HEK293 (cell line): ENCODE measurements around the gene RAB5IF.

Experiments used
- CTCF ChIA-PET: fragments of 350-600 bp; formaldehyde crosslinking; extraction: SDS; loops from one replicate; lab custom pipeline; 2021; ENCODE audit warnings: antibody characterized with exemption; lab: Yijun Ruan, JAX
- POLR2A ChIA-PET: fragments of 300-600 bp; formaldehyde crosslinking; extraction: SDS; loops from one replicate; lab custom pipeline; 2020; ENCODE audit warnings: antibody characterized with exemption, inconsistent platforms; lab: Yijun Ruan, JAX
- H3K27ac ChIP-seq: fragments of 200-500 bp; sonication (Bioruptor generic); 2 replicates; pipeline ENCODE4 v1.5.1; 2014; ENCODE audit warnings: low read depth, low read length, control low read depth, inconsistent platforms; ENCODE audit errors: extremely low read depth
- H3K36me3 ChIP-seq, 2 experiments: fragments of 200-500 bp in 1 of 2; sonication (Bioruptor generic) in 1 of 2; 1 replicate in 1 of 2; 2 replicates in 1 of 2; pipeline ENCODE4 v1.5.1; 2014 to 2017; ENCODE audit warnings: inconsistent platforms in 2 of 2, low read length in 2 of 2; ENCODE audit not compliant: control insufficient read depth in 2 of 2, insufficient read depth in 1 of 2
- H3K4me1 ChIP-seq: fragments of 200-500 bp; sonication (Bioruptor generic); 2 replicates; pipeline ENCODE4 v1.5.1; 2014; ENCODE audit warnings: mild to moderate bottlenecking, low read length, inconsistent platforms; ENCODE audit not compliant: control insufficient read depth, insufficient read depth
- H3K4me3 ChIP-seq: 2 replicates; pipeline ENCODE4 v1.5.1; 2011; ENCODE audit warnings: low read depth, mild to moderate bottlenecking, control low read depth, low read length, moderate library complexity
- H3K9me3 ChIP-seq: fragments of 200-500 bp; sonication (Bioruptor generic); 2 replicates; pipeline ENCODE4 v1.5.1; 2014; ENCODE audit warnings: low read depth, low read length, inconsistent platforms; ENCODE audit not compliant: control insufficient read depth, insufficient read depth
- GLIS2 ChIP-seq: fragments of 450-650 bp; formaldehyde crosslinking; IDR thresholded peaks from 2 replicates; pipeline ENCODE4 v1.5.1; 2016; ENCODE audit warnings: missing biosample characterization, missing genetic modification characterization
- IKZF3 ChIP-seq: fragments of 450-650 bp; IDR thresholded peaks from 2 replicates; pipeline ENCODE4 v1.5.0; 2018; ENCODE audit warnings: missing biosample characterization, mild to moderate bottlenecking, missing genetic modification characterization, moderate library complexity
- KLF9 ChIP-seq: fragments of 450-650 bp; formaldehyde crosslinking; IDR thresholded peaks from 2 replicates; pipeline ENCODE4 v1.5.1; 2016; ENCODE audit warnings: missing biosample characterization, missing genetic modification characterization, low read depth
- TRIM28 ChIP-seq: IDR thresholded peaks from 2 replicates; pipeline ENCODE4 v1.6.1; 2011; ENCODE audit warnings: low read length, control low read depth, borderline replicate concordance
- YY1 ChIP-seq: fragments of 450-650 bp; formaldehyde crosslinking; IDR thresholded peaks from 2 replicates; pipeline ENCODE4 v1.5.1; 2018; ENCODE audit warnings: missing biosample characterization, missing genetic modification characterization
- ZBTB17 ChIP-seq: fragments of 450-650 bp; formaldehyde crosslinking; IDR thresholded peaks from 2 replicates; pipeline ENCODE4 v1.5.1; 2016; ENCODE audit warnings: missing biosample characterization, missing genetic modification characterization
- ZBTB20 ChIP-seq: fragments of 450-650 bp; formaldehyde crosslinking; IDR thresholded peaks from 2 replicates; pipeline ENCODE4 v1.5.1; 2016; ENCODE audit warnings: missing biosample characterization, missing genetic modification characterization
- ZBTB48 ChIP-seq: fragments of 450-650 bp; formaldehyde crosslinking; IDR thresholded peaks from 2 replicates; pipeline ENCODE4 v1.5.1; 2016; ENCODE audit warnings: missing biosample characterization, missing genetic modification characterization
- ZEB2 ChIP-seq: fragments of 450-650 bp; formaldehyde crosslinking; IDR thresholded peaks from 2 replicates; pipeline ENCODE4 v1.5.1; 2016; ENCODE audit warnings: missing biosample characterization, missing genetic modification characterization
- ZNF138 ChIP-seq: fragments of 450-650 bp; formaldehyde crosslinking; IDR thresholded peaks from 2 replicates; pipeline ENCODE4 v1.5.1; 2016; ENCODE audit warnings: missing biosample characterization, missing genetic modification characterization, borderline replicate concordance
- ZNF221 ChIP-seq: fragments of 450-650 bp; formaldehyde crosslinking; IDR thresholded peaks from 2 replicates; pipeline ENCODE4 v1.5.1; 2017; ENCODE audit warnings: missing biosample characterization, missing genetic modification characterization, borderline replicate concordance
- ZNF350 ChIP-seq: fragments of 450-650 bp; formaldehyde crosslinking; IDR thresholded peaks from 2 replicates; pipeline ENCODE4 v1.5.0; 2017; ENCODE audit warnings: missing biosample characterization, mild to moderate bottlenecking, missing genetic modification characterization
- ZNF354C ChIP-seq: fragments of 450-650 bp; formaldehyde crosslinking; IDR thresholded peaks from 2 replicates; pipeline ENCODE4 v1.5.1; 2016; ENCODE audit warnings: missing biosample characterization, missing genetic modification characterization, low read depth, borderline replicate concordance
- ZNF391 ChIP-seq: fragments of 450-650 bp; formaldehyde crosslinking; IDR thresholded peaks from 2 replicates; pipeline ENCODE4 v1.5.1; 2016; ENCODE audit warnings: low read depth, missing biosample characterization, missing genetic modification characterization, borderline replicate concordance
- ZNF776 ChIP-seq: fragments of 450-650 bp; formaldehyde crosslinking; IDR thresholded peaks from 2 replicates; pipeline ENCODE4 v1.5.0; 2017; ENCODE audit warnings: missing biosample characterization, missing genetic modification characterization, borderline replicate concordance
- ZSCAN23 ChIP-seq: fragments of 450-650 bp; formaldehyde crosslinking; IDR thresholded peaks from 2 replicates; pipeline ENCODE4 v1.5.1; 2016; ENCODE audit warnings: missing biosample characterization, missing genetic modification characterization
- TF ChIP-seq, protein P1 (sequence below): fragments of 450-650 bp; formaldehyde crosslinking; IDR thresholded peaks from 2 replicates; pipeline ENCODE4 v1.5.1; 2016; ENCODE audit warnings: missing biosample characterization, missing genetic modification characterization
- TF ChIP-seq, protein P2 (sequence below): fragments of 450-650 bp; formaldehyde crosslinking; IDR thresholded peaks from 2 replicates; pipeline ENCODE4 v1.5.1; 2016; ENCODE audit warnings: missing biosample characterization, missing genetic modification characterization
- TF ChIP-seq, protein P3 (sequence below): fragments of 450-650 bp; formaldehyde crosslinking; IDR thresholded peaks from 2 replicates; pipeline ENCODE4 v1.5.1; 2016; ENCODE audit warnings: missing biosample characterization, missing genetic modification characterization
- TF ChIP-seq, protein P4 (sequence below): fragments of 450-650 bp; formaldehyde crosslinking; IDR thresholded peaks from 2 replicates; pipeline ENCODE4 v1.5.1; 2016; ENCODE audit warnings: missing biosample characterization, missing genetic modification characterization
- TF ChIP-seq, protein P5 (sequence below): fragments of 450-650 bp; formaldehyde crosslinking; IDR thresholded peaks from 2 replicates; pipeline ENCODE4 v1.5.1; 2016; ENCODE audit warnings: missing biosample characterization, missing genetic modification characterization, low read depth
- TF ChIP-seq, protein P6 (sequence below): fragments of 450-650 bp; formaldehyde crosslinking; IDR thresholded peaks from 2 replicates; pipeline ENCODE4 v1.5.1; 2017; ENCODE audit warnings: missing biosample characterization, missing genetic modification characterization

Gene RAB5IF

DNA sequence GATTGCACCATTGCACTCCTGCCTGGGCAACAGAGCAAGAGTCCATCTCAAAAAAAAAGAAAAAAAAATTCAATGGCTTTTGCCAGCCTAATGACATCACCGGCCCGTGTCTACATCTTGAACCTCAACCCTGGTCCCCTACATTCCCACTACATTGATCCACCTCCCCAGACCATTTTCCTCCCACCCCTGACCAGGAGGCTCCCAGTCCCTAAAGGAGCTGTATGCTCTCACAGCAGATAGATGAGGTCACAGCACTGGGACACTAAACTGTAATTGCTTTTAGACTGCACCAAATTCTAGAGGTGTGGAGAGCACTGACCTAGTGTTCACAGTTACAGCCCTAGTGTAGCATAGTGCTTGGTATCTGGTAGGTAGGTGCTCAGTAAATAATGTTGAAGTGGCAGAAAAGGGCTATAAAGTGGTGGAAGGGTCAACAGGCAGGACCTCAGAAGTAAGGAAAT lies 21.5 kb upstream of the RAB5IF start (continued):
- TF ChIP-seq, protein P1, sequence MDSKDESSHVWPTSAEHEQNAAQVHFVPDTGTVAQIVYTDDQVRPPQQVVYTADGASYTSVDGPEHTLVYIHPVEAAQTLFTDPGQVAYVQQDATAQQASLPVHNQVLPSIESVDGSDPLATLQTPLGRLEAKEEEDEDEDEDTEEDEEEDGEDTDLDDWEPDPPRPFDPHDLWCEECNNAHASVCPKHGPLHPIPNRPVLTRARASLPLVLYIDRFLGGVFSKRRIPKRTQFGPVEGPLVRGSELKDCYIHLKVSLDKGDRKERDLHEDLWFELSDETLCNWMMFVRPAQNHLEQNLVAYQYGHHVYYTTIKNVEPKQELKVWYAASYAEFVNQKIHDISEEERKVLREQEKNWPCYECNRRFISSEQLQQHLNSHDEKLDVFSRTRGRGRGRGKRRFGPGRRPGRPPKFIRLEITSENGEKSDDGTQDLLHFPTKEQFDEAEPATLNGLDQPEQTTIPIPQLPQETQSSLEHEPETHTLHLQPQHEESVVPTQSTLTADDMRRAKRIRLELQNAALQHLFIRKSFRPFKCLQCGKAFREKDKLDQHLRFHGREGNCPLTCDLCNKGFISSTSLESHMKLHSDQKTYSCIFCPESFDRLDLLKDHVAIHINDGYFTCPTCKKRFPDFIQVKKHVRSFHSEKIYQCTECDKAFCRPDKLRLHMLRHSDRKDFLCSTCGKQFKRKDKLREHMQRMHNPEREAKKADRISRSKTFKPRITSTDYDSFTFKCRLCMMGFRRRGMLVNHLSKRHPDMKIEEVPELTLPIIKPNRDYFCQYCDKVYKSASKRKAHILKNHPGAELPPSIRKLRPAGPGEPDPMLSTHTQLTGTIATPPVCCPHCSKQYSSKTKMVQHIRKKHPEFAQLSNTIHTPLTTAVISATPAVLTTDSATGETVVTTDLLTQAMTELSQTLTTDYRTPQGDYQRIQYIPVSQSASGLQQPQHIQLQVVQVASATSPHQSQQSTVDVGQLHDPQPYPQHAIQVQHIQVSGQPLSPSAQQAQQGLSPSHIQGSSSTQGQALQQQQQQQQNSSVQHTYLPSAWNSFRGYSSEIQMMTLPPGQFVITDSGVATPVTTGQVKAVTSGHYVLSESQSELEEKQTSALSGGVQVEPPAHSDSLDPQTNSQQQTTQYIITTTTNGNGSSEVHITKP (tag by site-specific recombination): peak; percentile 89
- TF ChIP-seq, all 188 proteins: peak for 14

DNA sequence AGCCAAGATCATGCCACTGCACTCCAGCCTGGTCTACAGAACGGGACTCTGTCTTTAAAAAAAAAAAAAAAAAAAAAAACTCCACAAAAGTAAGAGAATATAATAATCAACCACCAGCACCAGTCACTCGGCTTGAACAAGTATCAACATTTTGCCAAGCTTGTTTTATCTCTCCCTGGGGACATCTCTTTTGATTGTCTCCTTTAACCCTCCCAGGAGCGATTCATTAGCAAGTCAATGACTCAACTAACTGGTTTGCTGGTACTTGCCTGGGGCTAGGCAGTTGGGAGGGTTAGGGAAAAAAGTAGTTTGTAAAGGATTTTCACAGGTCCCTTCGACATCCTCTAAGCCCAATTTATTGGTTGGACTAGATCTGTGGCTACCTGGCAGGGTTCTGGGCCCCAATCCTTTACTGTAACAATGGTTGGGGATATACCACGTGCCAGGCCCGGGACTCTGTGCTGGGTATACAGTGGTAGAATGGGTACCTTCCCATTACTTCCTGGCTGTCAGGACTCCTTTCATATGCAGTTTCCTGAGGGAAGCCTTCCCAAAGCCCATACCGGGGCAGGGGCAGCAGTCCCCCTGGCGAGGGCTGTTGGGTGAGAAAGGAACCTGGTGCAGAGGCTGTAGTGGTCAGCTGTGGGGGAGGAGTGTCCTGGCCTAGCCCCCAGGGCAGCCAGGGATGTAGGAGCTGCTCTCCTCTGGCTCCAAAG lies 20.0 kb upstream of the RAB5IF start:
- POLR2A ChIA-PET: interaction anchor here (1.1 kb wide), 1 partner anchor 21 kb away, joined by 3 read pairs; no protein-coding TSS in a partner anchor
- Histone ChIP-seq H3K4me1 (peaks cover 4% of the 10 kb centered on the region), H3K36me3 (peaks cover 6 to 57% of the 10 kb centered on the region in 2 experiments; a peak in 2 of 3 replicates), H3K4me3 (no peak overlapping the region), H3K27ac (peak overlapping the region; percentile 36; the same call in 1 of the 2 replicates), H3K9me3 (no peaks in the 10 kb centered on the region)
- CTCF ChIA-PET: interaction anchor here (0.6 to 3.5 kb wide), 3 partner anchors 8 to 386 kb away, joined by 3 to 10 read pairs (median 3); partner anchors contain the start of gene RAB5IF
- TF ChIP-seq ZNF776 (tag by site-specific recombination) (no peak), YY1 (tag by site-specific recombination) (no peak), KLF9 (tag by site-specific recombination) (no peak), ZEB2 (tag by site-specific recombination) (peak; percentile 87), ZNF138 (tag by site-specific recombination) (no peak), ZNF221 (tag by site-specific recombination) (no peak), IKZF3 (tag by site-specific recombination) (peak; percentile 65; the same call in 1 of the 2 replicates), ZBTB20 (tag by site-specific recombination) (peak; percentile 86), ZBTB17 (tag by site-specific recombination) (peak; percentile 46), ZSCAN23 (tag by site-specific recombination) (0 out of 2 replicates have a peak, but pooled peaks have one; percentile 43), ZNF350 (no peak), TRIM28 (no peak), ZBTB48 (0 out of 2 replicates have a peak, but pooled peaks have one; percentile 44), GLIS2 (tag by site-specific recombination) (peak; percentile 21; the same call in 1 of the 2 replicates), ZNF354C (tag by site-specific recombination) (no peak), ZNF391 (tag by site-specific recombination) (0 out of 2 replicates have a peak, but pooled peaks have one; percentile 28)
- TF ChIP-seq, protein P2, sequence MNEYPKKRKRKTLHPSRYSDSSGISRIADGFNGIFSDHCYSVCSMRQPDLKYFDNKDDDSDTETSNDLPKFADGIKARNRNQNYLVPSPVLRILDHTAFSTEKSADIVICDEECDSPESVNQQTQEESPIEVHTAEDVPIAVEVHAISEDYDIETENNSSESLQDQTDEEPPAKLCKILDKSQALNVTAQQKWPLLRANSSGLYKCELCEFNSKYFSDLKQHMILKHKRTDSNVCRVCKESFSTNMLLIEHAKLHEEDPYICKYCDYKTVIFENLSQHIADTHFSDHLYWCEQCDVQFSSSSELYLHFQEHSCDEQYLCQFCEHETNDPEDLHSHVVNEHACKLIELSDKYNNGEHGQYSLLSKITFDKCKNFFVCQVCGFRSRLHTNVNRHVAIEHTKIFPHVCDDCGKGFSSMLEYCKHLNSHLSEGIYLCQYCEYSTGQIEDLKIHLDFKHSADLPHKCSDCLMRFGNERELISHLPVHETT: peak; percentile 84; the same call in 1 of the 2 replicates
- TF ChIP-seq, protein P3, sequence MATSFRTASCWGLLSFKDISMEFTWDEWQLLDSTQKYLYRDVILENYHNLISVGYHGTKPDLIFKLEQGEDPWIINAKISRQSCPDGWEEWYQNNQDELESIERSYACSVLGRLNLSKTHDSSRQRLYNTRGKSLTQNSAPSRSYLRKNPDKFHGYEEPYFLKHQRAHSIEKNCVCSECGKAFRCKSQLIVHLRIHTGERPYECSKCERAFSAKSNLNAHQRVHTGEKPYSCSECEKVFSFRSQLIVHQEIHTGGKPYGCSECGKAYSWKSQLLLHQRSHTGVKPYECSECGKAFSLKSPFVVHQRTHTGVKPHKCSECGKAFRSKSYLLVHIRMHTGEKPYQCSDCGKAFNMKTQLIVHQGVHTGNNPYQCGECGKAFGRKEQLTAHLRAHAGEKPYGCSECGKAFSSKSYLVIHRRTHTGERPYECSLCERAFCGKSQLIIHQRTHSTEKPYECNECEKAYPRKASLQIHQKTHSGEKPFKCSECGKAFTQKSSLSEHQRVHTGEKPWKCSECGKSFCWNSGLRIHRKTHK (tag by site-specific recombination): no peak
- TF ChIP-seq, protein P4, sequence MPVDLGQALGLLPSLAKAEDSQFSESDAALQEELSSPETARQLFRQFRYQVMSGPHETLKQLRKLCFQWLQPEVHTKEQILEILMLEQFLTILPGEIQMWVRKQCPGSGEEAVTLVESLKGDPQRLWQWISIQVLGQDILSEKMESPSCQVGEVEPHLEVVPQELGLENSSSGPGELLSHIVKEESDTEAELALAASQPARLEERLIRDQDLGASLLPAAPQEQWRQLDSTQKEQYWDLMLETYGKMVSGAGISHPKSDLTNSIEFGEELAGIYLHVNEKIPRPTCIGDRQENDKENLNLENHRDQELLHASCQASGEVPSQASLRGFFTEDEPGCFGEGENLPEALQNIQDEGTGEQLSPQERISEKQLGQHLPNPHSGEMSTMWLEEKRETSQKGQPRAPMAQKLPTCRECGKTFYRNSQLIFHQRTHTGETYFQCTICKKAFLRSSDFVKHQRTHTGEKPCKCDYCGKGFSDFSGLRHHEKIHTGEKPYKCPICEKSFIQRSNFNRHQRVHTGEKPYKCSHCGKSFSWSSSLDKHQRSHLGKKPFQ: no peak
- TF ChIP-seq, protein P5, sequence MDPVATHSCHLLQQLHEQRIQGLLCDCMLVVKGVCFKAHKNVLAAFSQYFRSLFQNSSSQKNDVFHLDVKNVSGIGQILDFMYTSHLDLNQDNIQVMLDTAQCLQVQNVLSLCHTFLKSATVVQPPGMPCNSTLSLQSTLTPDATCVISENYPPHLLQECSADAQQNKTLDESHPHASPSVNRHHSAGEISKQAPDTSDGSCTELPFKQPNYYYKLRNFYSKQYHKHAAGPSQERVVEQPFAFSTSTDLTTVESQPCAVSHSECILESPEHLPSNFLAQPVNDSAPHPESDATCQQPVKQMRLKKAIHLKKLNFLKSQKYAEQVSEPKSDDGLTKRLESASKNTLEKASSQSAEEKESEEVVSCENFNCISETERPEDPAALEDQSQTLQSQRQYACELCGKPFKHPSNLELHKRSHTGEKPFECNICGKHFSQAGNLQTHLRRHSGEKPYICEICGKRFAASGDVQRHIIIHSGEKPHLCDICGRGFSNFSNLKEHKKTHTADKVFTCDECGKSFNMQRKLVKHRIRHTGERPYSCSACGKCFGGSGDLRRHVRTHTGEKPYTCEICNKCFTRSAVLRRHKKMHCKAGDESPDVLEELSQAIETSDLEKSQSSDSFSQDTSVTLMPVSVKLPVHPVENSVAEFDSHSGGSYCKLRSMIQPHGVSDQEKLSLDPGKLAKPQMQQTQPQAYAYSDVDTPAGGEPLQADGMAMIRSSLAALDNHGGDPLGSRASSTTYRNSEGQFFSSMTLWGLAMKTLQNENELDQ (tag by site-specific recombination): no peak
- TF ChIP-seq, protein P6, sequence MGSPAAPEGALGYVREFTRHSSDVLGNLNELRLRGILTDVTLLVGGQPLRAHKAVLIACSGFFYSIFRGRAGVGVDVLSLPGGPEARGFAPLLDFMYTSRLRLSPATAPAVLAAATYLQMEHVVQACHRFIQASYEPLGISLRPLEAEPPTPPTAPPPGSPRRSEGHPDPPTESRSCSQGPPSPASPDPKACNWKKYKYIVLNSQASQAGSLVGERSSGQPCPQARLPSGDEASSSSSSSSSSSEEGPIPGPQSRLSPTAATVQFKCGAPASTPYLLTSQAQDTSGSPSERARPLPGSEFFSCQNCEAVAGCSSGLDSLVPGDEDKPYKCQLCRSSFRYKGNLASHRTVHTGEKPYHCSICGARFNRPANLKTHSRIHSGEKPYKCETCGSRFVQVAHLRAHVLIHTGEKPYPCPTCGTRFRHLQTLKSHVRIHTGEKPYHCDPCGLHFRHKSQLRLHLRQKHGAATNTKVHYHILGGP (tag by site-specific recombination): no peak
